Superior temporal gyrus (tissue), 1 donor: ENCODE results near the gene MRPL11.
A peak's percentile ranks its signal among the peaks of the same experiment; 100 is the strongest.
"Not testable (repeated sequence)": the region's sequence is repeated elsewhere in the genome, so short reads cannot be mapped to it uniquely, and the experiment has no call there.

Experiments used
- DNase-seq: peaks from one replicate; pipeline ENCODE4 v3.0.0-alpha.2; 2016; ENCODE audit errors: extremely low spot score

The MRPL11 gene

DNA sequence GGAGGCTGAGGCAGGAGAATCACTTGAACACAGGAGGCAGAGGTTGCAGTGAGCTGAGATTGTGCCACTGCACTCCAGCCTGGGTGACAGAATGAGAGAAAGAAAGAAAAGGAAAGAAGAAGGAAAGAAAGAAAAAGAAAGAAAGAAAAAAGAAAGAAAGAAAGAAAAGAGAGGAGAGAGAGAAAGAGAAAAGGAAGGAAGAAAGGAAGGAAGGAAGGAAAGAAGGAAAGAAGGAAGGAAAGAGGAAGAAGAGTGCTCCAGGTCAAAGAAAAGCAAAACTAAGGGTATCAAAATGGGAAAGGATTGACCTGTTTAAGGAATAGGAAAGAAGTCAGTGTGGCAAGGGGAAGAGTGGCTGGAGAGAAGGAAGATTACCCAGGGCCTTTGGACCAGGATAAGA lies 7.4 kb downstream of the MRPL11 start:
- DNase-seq, result not testable (repeated sequence)

GRCh38 chr11:66429983-66430602 lies 8.6 kb downstream of the MRPL11 start:
- peak; percentile 86 for DNase-seq

GRCh38 chr11:66428933-66429332 lies 9.7 kb downstream of the MRPL11 start:
- DNase-seq, result no peak

GRCh38 chr11:66426314-66426713 lies 12.3 kb downstream of the MRPL11 start:
- no peak for DNase-seq

GRCh38 chr11:66421492-66422205 lies 17.0 kb downstream of the MRPL11 start:
- peak; percentile 87 for DNase-seq

- peak; percentile 24 for DNase-seq
Measured at GRCh38 chr11:66420671-66421476, 17.8 kb downstream of the MRPL11 start, which contains the start of gene NPAS4. Gene NPAS4, plus strand, starts transcription at chr11:66421035. Its CDS starts 145 bp downstream, at chr11:66421180.

DNA sequence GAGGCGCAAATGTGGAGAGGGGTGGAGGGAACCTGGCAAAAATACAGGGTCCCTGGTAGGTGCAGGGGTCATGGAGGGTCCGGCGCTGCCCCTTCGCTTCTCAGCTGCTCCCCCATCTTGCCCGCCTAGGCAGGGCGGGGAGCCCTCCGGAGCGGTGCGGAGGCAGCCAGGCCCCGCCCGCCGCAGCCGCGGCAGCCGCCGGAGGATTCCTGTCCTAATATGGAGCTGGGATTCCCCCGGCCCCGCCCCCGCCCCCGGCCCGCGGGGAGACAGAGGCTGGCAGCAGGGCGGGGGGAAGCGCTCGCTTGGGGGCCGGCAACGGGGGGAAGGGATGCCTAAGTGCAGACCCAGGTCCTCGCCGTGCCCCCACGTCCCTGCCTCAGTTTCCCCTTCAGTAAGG lies 18.8 kb downstream of the MRPL11 start:
- no peak for DNase-seq

GRCh38 chr11:66418986-66419308 lies 19.7 kb downstream of the MRPL11 start:
- DNase-seq, result no peak

DNA sequence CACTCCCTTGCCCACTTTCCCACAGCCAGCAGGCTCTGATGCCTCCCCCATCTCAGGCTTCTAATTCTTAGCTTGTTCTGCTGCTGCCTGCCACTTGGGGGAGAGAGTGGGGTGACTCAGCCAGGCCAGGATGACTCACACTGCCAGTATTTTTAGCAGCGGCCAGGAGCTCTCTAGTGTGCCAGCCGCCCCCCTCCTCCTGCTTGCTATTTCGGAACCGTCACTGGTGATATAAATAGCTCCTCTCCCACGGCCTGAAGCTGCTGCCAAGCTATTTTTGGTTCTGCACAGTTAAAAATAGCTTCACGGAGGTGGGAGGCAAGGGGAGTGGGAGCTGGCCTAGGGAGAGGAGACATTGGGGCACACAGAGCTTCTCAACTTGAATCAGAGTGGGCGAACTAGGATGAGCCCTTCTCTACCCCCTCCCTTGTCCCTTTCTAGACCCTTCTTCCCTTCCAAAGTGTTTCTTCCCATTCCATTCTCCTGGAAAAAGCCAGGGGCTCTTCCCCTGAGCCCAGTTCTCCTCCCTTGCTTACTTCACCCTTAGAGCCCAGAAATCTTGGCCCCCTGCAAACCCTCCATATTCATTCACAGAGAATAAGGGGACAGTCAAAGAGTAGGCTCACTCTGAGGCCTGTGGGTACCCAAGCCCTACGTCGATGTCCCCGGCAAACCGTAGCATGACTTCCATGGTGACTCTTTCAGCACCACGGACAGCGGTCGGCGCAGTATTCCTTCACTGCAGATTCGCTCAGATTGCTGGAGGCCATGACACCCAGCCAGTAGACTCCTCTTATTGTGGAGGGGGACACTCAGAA lies 20.3 kb downstream of the MRPL11 start:
- DNase-seq, result peak; percentile 71

DNA sequence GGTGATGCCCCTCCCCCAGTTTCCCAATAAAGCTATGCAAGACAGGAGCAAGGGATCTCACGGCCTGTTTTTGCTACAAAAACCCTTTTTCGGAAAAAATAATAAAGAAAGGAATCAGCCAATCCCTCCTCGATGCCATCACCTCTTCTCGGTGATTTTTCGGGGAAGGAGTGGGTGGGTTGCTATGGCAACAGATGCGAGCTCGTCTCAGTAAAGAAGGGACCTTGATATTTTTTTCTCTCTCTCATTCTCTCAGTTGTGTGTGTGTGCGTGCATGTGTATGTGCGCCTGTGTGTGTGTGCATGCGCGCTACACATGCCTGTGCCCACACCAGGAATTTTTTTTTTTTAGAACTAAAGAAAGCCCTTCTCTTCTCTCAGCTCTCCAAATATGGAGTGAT lies 21.6 kb downstream of the MRPL11 start:
- DNase-seq, result peak; percentile 76

DNA sequence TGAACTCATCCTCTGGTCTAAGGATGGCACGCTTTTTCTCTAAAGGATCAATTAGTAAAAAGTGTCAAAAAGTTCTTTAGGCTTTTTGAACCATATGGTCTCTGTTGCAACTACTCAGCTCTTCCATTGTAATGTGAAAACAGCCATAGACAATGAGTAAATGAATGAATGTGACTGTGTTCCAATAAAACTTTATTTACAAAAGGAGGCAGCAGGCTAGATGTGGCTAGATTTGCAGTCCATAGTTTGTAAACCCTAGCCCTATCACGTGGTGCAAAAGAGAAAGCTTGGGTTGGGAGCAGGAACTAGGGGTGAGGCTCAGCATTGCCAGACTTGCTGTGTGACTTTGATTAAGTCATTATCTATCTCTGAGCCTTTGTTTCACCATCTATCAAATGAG lies 23.2 kb downstream of the MRPL11 start:
- DNase-seq, result no peak

DNA sequence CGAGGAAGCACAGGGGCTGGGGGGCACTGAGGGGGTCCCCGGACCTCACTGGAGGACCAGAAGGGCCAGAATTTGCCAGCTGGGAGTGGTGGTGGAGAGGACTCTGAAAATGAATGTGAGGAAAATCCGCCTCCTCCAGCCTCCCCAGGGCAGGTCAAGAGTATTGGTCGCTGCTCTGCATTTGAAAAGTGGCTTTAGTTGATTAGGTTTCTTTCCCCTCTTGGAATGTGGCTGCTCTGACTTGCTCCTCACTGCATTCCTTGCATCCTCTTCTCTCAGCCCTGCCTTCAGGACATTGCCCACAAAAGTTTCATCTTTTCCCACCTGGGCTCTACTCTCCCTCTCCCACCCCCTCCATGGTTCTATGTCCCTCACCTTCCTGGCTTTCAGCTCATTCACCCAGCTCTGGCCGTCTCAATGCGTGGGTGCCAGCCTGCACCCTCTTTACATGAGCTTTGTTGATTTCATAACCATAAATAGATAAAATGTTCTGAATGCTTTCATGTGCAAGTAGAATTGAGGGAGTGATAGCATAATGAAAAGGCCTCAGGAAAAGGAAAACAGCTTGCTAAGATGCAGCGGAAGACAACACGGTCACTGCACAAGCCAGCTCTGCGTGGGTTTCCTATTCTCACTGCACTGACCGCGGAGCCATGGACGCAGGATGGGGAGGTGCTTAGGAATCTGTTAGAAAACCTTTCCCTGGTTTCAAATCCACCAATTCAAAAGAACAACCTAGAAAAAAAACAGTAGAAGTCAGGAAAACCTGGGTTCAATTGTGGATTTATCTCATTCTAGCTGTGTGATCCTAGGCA lies 24.3 kb downstream of the MRPL11 start:
- no peak for DNase-seq

- no peak for DNase-seq
Measured at GRCh38 chr11:66413167-66413566, 25.5 kb downstream of the MRPL11 start.

- no peak for DNase-seq
Measured at GRCh38 chr11:66412110-66412509, 26.5 kb downstream of the MRPL11 start.

- no peak for DNase-seq
Measured at GRCh38 chr11:66411323-66411722, 27.3 kb downstream of the MRPL11 start.

- no peak for DNase-seq
Measured at GRCh38 chr11:66410191-66410590, 28.5 kb downstream of the MRPL11 start.

- DNase-seq, result no peak
Measured at GRCh38 chr11:66409226-66409625, 29.4 kb downstream of the MRPL11 start.

GRCh38 chr11:66408488-66409214 lies 30.0 kb downstream of the MRPL11 start:
- peak; percentile 92 for DNase-seq

DNA sequence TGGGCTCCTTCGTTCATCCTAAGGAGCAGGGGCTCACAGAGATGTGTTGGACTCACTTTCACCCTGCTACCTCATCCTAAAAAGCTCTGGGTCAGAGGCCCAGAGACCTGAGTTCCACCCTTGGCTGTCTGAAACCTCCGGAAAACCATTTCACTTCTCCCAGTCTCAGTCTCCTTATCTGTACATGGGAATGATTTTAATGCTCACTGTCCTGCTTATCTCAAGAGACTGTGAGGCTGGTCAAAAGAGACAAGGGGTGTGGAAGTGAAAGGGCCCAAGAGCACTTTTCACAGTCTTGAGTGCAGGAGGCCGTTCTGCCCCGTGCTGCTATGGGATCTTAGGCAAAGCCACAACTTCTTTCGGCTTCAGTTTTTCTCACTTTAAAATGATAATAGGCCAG lies 31.0 kb downstream of the MRPL11 start:
- DNase-seq, result no peak

DNA sequence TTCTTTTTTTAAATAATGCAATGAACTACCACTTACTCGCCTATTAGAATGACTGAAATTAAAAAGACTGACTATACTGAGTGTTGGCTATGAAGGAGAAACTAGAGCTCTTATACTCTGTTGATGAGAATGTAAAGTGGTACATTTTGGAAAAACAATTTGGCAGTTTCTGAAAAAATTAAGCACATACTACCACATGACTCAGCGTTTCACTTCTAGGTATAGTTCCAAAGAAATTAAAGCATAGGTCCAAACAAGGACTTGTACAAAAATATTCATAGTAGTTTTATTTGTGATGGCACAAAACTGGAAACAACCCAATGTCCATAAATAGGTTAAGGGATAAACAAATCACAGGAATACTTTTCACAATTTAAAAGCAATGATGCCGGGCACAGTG lies 44.7 kb downstream of the MRPL11 start:
- DNase-seq, result no peak
